Stimulated activated effector memory CD8-positive, alpha-beta T cell treated with anti-CD3 and anti-CD28 coated beads, Interleukin-12 subunit alpha, Interleukin-12 subunit beta, amount 100 ng/mL, for 72 hours (primary cell): ENCODE results near the gene CWH43.
A peak's percentile ranks its signal among the peaks of the same experiment; 100 is the strongest.
"Not testable (repeated sequence)": the region's sequence is repeated elsewhere in the genome, so short reads cannot be mapped to it uniquely, and the experiment has no call there.

ENCODE experiments used
- ATAC-seq: fragments of 150-1000 bp; cut with Tn5 transposase; 2 replicates; pipeline ENCODE4 v1.10.0; 2021
- DNase-seq, 2 donors: peaks; one replicate each; pipeline ENCODE4 v3.0.0; 2021 to 2022; ENCODE audit warnings: low spot score in 2 of 2
- H3K27ac Mint-ChIP-seq: one replicate; pipeline ENCODE4 v1.8.0; 2022; ENCODE audit warnings: mild to moderate bottlenecking, mixed read lengths
- H3K36me3 Mint-ChIP-seq: one replicate; pipeline ENCODE4 v1.8.0; 2022; ENCODE audit warnings: mild to moderate bottlenecking, mixed read lengths
- H3K4me1 Mint-ChIP-seq: one replicate; pipeline ENCODE4 v1.8.0; 2022; ENCODE audit warnings: mixed read lengths
- H3K4me3 Mint-ChIP-seq: one replicate; pipeline ENCODE4 v1.8.0; 2022; ENCODE audit warnings: mild to moderate bottlenecking, mixed read lengths
- H3K9me3 Mint-ChIP-seq: one replicate; pipeline ENCODE4 v1.8.0; 2022; ENCODE audit warnings: mixed read lengths

Gene CWH43

DNA sequence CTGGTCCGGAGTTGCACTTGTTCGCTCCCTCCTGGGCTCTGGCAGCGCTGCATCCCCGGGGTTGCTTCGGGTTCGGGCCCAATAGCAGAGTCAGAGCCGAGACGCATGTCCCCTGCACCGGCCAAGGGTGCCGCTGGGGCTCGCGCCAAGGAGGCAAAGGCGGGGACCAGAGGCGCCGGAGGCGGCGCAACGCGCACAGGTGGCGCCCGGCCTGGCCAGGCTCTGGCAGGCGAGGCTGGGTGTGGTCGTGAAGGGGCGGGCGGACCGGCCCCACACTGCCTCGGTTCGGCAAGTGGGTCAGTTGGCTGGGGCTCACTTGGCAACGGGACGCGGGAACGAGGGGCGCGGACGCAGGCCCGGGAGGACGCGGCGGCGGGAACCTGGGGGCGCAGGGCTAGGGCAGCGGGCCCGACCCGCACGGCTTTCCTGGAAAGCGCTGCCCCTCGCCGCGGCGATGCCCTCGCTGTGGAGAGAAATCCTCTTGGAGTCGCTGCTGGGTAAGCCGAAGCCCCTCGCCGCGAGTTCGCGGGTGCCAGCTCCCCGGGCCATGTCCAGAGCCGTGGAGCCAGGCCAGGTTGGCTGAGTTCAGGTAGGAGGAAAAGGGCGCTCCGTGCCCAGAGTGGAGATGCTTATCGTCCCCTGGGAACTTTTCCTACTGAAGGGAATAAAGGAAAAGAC is at the start of gene CWH43:
Gene CWH43, plus strand, starts transcription at position 300 of the 678 bp plus-strand sequence. Its CDS starts 155 bp downstream, at position 455.
- H3K4me3 Mint-ChIP-seq = no peak within 1 kb of the TSS
- no peaks in the 10 kb centered on the region for H3K4me1 Mint-ChIP-seq
- H3K36me3 Mint-ChIP-seq = no peaks in the 10 kb centered on the region
- H3K27ac Mint-ChIP-seq = no peak within 1 kb of the TSS
- DNase-seq (no peak), ATAC-seq (peak; percentile 32)
- H3K9me3 Mint-ChIP-seq = no peaks in the 10 kb centered on the region

DNA sequence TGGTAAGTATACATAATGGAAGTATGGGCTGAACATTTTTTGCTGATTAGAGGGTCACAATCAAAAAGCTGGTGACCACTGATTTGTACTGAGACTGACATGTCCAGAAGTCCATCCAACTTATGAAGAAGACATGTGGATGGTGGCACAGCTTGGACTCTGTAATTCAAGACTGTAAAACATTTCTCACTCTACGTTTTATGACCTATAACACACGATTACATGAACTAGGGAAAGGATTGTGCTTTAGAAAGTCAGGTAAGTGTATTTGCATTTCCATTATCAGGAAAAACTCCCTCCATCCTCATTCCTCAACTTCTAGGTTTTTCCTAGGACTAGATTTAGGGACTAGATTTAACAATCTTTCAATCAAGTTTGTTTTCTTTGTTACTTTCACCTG is 49.0 kb upstream of the CWH43 start:
- H3K9me3 Mint-ChIP-seq = peaks cover 3% of the 10 kb centered on the region
- H3K36me3 Mint-ChIP-seq = peaks cover 6% of the 10 kb centered on the region
- no peak overlapping the region for H3K4me3 Mint-ChIP-seq
- no peak for DNase-seq
- no peaks in the 10 kb centered on the region for H3K4me1 Mint-ChIP-seq
- no peak for ATAC-seq
- no peak overlapping the region for H3K27ac Mint-ChIP-seq

DNA sequence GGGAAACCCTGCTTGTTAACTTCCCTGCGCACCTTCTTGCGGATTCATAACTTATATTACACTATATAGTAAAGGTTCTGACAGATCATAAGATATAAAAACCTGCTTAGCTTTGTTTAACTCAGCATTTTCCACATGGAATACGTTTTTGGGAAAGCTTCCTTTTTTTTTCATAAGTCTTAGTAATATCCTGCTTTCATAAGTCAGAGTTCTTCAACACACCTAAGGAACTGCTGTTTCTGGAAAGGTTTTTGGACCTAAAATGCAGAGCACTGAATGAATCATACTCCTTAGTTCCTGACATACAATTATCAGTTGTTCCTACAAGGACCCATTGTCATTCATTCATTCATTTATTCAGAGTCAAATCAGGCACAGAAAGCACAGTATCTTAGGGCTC is 47.2 kb upstream of the CWH43 start:
- Mint-ChIP-seq H3K27ac (no peak overlapping the region), H3K36me3 (peaks cover 6% of the 10 kb centered on the region), H3K9me3 (peaks cover 3% of the 10 kb centered on the region), H3K4me3 (no peak overlapping the region), H3K4me1 (no peaks in the 10 kb centered on the region)
- no peak for DNase-seq
- ATAC-seq = no peak

DNA sequence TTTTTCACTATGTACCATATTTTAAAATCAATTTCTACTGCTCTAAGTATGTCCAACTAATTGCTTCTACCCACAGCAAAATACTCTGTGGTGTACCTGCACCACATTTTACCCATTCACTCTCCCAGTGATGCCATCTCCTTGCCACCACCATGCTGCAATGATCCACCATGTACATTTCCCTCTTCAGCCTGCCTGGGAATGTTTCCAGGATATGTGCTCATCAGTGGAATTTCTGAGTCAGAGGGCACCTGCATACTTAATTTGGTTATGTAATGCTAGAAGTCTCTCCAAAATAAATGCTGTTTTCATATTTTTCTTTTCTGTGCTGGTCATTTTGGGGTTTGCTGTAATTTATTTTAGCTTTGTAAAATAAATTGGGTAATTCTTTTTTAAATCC is 46.3 kb upstream of the CWH43 start:
- peaks cover 6% of the 10 kb centered on the region for H3K4me1 Mint-ChIP-seq
- no peak overlapping the region for H3K27ac Mint-ChIP-seq
- DNase-seq = no peak
- ATAC-seq = no peak
- peaks cover 6% of the 10 kb centered on the region for H3K36me3 Mint-ChIP-seq
- no peak overlapping the region for H3K4me3 Mint-ChIP-seq
- H3K9me3 Mint-ChIP-seq = peaks cover 3% of the 10 kb centered on the region

- Mint-ChIP-seq H3K4me3 (no peak overlapping the region), H3K9me3 (no peaks in the 10 kb centered on the region), H3K4me1 (peaks cover 6% of the 10 kb centered on the region), H3K27ac (no peak overlapping the region), H3K36me3 (peaks cover 6% of the 10 kb centered on the region)
- ATAC-seq (no peak), DNase-seq (no peak)
These were observed 42.7 kb upstream of the CWH43 start for GRCh38 chr4:48943387-48943786.

GRCh38 chr4:48944252-48944651 is 41.8 kb upstream of the CWH43 start:
- Mint-ChIP-seq H3K4me3 (no peak overlapping the region), H3K36me3 (peaks cover 6% of the 10 kb centered on the region), H3K4me1 (peaks cover 6% of the 10 kb centered on the region), H3K27ac (no peak overlapping the region), H3K9me3 (no peaks in the 10 kb centered on the region)
- ATAC-seq (no peak), DNase-seq (no peak)

- Mint-ChIP-seq H3K27ac (no peak overlapping the region), H3K4me3 (no peak overlapping the region), H3K9me3 (no peaks in the 10 kb centered on the region), H3K4me1 (peaks cover 6% of the 10 kb centered on the region), H3K36me3 (peaks cover 3% of the 10 kb centered on the region)
- peak; percentile 27 to 68 for DNase-seq
- ATAC-seq = peak; percentile 11
These were observed 41.3 kb upstream of the CWH43 start for GRCh38 chr4:48944756-48945241.

DNA sequence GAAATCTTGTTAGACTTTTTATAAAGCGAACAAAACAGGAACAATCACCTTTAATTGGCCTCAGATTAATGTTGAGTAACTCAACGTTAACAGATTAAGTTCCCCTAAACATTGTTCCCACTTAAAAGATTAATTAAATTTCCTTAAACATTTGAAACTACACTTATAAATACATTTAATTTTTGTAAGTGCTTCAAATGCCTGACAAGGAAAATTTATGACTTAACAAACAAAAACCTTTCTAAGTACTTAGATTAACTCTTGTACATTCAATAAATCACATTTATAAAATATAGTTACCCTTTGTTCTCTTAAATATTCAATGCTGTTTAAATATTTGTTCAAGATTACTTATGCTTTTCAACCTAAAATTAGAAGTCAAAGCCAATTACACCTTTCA is 40.1 kb upstream of the CWH43 start:
- Mint-ChIP-seq H3K9me3 (no peaks in the 10 kb centered on the region), H3K4me3 (no peak overlapping the region), H3K36me3 (no peaks in the 10 kb centered on the region), H3K4me1 (peaks cover 6% of the 10 kb centered on the region), H3K27ac (no peak overlapping the region)
- DNase-seq (no peak), ATAC-seq (no peak)

DNA sequence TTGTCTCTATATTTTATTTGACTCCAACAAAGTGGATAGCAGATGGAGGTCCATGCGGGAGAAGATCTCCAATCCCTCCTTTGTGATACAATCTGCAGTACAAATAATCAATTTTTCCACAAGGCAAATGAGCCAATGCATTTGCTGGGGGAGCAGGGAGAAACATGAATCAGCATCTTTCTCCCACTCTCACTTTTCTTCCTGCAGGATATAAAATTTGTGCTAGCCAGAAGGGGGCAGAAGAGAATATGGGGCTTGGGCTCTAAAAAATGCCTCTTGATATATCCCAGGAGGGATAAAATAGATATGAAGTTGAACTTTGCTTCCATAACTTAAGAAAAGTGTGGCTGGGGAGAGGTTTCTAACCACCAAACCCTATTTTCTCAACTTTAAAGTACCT is 38.3 kb upstream of the CWH43 start:
- H3K4me1 Mint-ChIP-seq = peaks cover 6% of the 10 kb centered on the region
- ATAC-seq (no peak), DNase-seq (no peak)
- no peaks in the 10 kb centered on the region for H3K36me3 Mint-ChIP-seq
- no peaks in the 10 kb centered on the region for H3K9me3 Mint-ChIP-seq
- H3K27ac Mint-ChIP-seq = no peak overlapping the region
- H3K4me3 Mint-ChIP-seq = no peak overlapping the region

DNA sequence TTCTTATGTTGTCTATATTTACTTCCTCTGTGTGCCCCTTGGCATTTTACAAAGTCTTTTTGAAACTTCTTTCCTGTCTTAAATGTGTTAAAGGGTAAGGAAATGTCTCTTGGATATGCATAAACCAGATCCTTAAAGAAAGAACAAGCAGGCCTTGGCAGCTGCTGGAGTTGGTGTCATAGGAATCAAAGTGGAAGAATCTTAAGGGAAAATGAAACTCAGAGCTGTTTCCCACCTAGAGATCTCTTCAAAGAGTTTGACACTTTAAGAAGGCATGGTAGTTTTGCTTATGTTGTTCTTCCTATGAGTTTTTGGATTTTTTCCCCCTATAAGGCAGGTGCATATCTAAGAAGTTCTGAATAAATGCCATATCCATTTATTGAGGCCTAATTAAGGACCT is 37.0 kb upstream of the CWH43 start:
- no peaks in the 10 kb centered on the region for H3K9me3 Mint-ChIP-seq
- no peaks in the 10 kb centered on the region for H3K36me3 Mint-ChIP-seq
- DNase-seq (no peak), ATAC-seq (no peak)
- H3K27ac Mint-ChIP-seq = no peak overlapping the region
- H3K4me3 Mint-ChIP-seq = no peak overlapping the region
- peaks cover 4% of the 10 kb centered on the region for H3K4me1 Mint-ChIP-seq

DNA sequence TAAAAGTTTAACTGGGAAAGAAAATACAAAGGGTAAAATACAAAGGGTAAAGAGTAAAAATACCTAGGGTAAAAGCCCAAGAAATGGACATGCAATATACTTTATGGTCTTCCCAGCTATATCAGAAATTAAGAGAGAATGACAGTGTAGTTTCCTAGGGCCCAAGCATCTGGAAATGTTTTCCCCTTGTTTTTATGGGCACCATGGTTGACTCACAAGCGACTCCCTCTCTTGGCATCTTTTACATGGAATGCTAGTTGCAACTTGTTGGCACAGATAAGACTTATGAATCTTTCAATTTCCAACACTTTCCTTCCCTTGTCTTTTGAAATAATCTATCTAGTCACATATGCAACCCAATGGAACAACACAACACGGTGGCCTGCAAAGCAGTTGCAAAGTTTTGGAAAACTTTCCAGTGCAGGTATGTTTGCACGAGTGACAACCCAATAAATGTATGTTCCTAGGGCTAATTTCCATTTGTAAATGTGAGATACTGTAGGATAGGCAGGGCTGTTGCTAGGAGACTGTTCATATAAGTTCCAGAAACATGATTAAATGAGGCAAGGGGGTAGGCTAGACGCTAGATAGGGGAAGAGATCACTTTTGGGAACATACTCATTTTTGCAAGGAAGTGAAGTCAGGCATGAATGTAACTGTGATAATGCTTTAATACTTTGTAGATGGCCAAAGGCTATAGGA is 36.4 kb upstream of the CWH43 start:
- no peak for DNase-seq
- no peak overlapping the region for H3K27ac Mint-ChIP-seq
- no peaks in the 10 kb centered on the region for H3K36me3 Mint-ChIP-seq

GRCh38 chr4:48954314-48954713 is 31.8 kb upstream of the CWH43 start:
- no peak overlapping the region for H3K4me3 Mint-ChIP-seq
- ATAC-seq = no peak
- no peaks in the 10 kb centered on the region for H3K9me3 Mint-ChIP-seq

More for the DNA sequence above, 36.4 kb upstream of the CWH43 start:
- H3K9me3 Mint-ChIP-seq = no peaks in the 10 kb centered on the region
- H3K4me1 Mint-ChIP-seq = no peaks in the 10 kb centered on the region
- no peak overlapping the region for H3K4me3 Mint-ChIP-seq
- ATAC-seq = no peak

DNA sequence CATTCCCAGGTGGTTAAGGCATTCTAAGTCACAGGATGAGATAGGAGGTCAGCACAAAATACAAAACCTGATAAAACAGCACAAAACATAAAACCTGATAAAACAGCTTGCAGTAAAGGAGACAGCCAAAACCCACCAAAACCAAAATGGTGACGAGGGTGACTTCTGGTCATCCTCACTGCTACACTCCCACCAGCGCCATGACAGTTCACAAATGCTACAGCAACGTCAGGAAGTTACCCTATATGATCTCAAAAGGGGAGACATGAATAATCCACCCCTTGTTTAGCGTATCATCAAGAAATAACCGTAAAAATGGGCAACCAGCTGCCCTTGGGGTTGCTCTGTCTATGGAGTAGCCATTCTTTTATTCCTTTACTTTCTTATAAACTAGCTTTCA is 28.7 kb upstream of the CWH43 start:
- not testable (repeated sequence) for DNase-seq, H3K27ac Mint-ChIP-seq, ATAC-seq, H3K4me1 Mint-ChIP-seq, H3K4me3 Mint-ChIP-seq, H3K9me3 Mint-ChIP-seq, H3K36me3 Mint-ChIP-seq

More at GRCh38 chr4:48954314-48954713, 31.8 kb upstream of the CWH43 start:
- Mint-ChIP-seq H3K4me1 (no peaks in the 10 kb centered on the region), H3K36me3 (no peaks in the 10 kb centered on the region), H3K27ac (no peak overlapping the region)
- DNase-seq = no peak

DNA sequence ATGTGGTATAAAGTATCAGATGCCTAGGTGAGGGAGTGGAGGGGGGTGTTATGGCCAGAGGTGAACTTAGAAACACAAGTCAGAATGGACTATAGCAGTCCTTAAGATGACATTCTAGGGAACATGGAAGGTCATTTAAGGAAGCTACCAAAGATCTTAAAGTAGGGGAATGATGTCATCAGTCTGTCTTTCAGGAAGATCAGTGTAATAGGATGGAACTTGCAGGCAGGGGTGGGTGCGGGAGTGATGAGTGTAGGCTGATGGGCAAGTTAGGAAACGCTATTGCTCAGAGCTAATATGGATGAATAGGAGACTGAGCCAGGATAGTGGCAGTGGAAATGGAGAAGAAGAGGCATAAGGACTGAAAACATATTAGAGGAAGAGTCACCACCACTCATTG is 27.5 kb upstream of the CWH43 start:
- Mint-ChIP-seq H3K4me1 (no peaks in the 10 kb centered on the region), H3K9me3 (no peaks in the 10 kb centered on the region), H3K27ac (no peak overlapping the region), H3K36me3 (no peaks in the 10 kb centered on the region), H3K4me3 (no peak overlapping the region)
- ATAC-seq (no peak), DNase-seq (no peak)

- Mint-ChIP-seq H3K36me3 (no peaks in the 10 kb centered on the region), H3K4me3 (no peak overlapping the region), H3K27ac (no peak overlapping the region), H3K4me1 (no peaks in the 10 kb centered on the region), H3K9me3 (no peaks in the 10 kb centered on the region)
- ATAC-seq = no peak
- no peak for DNase-seq
These were observed 25.0 kb upstream of the CWH43 start for GRCh38 chr4:48960988-48961635.

DNA sequence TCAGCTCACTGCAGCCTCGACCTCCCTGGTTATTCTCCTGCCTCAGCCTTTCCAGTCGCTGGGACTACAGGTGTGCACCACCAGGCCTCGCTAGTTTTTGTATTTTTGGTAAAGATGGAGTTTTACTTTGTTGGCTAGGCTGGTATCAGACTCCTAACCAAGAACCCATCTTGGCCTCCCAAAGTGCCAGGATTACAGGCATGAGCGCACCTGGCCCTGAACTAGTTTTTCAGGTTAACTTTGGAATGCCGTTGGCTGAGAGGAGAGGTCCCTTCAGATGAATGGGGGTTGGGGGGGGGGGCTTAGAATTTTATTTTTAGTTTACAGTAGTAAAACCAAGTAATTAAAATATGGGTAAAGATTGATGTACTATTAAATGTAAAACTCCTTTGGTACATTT is 23.4 kb upstream of the CWH43 start:
- no peaks in the 10 kb centered on the region for H3K36me3 Mint-ChIP-seq
- ATAC-seq (no peak), DNase-seq (no peak)
- H3K9me3 Mint-ChIP-seq = no peaks in the 10 kb centered on the region
- no peak overlapping the region for H3K27ac Mint-ChIP-seq
- no peaks in the 10 kb centered on the region for H3K4me1 Mint-ChIP-seq
- no peak overlapping the region for H3K4me3 Mint-ChIP-seq
